HCT116 (cell line): Measurements from ENCODE around the gene ARRDC3. TPM values are rescaled to one million over a fixed set of nuclear protein-coding genes. Genes with fewer than 3 reads are reported as not detected.

ENCODE experiments used
- ATAC-seq: fragments of 200-7000 bp; cut with Tn5 transposase; 2 replicates; pipeline ENCODE4 v1.9.1; 2020; ENCODE audit warnings: mild to moderate bottlenecking, moderate library complexity
- BruUV-seq: library from RNA; stranded (reverse); fragments of 400-500 nt; replicated peaks from 2 replicates; lab custom pipeline; 2021; lab: Mats Ljungman, UMichigan
- CTCF ChIA-PET: fragments of 300-600 bp; sonication (Branson Sonifier 250); formaldehyde crosslinking; loops from one replicate; lab custom pipeline; 2021; ENCODE audit warnings: antibody characterized with exemption; lab: Charles Lee
- POLR2A ChIA-PET: fragments of 300-600, 350-600 bp; sonication (Branson Sonifier 250); formaldehyde crosslinking; loops from one replicate; lab custom pipeline; 2021; ENCODE audit warnings: antibody characterized with exemption; lab: Charles Lee
- RAD21 ChIA-PET, 2 experiments: fragments of 300-600 bp; sonication (Branson Sonifier 250); formaldehyde crosslinking; loops; one replicate each; lab custom pipeline; 2023; ENCODE audit warnings: low total read pairs in 2 of 2; ENCODE audit not compliant: uncharacterized antibody in 2 of 2, unreplicated experiment in 2 of 2, low non-redundant PET in 1 of 2; lab: Charles Lee
- DNase-seq: peaks from one replicate; pipeline ENCODE4 v3.0.0-alpha.2; 2010; ENCODE audit warnings: low read depth, low spot score
- H2AFZ ChIP-seq: fragments of 200-600 bp; shearing (Covaris generic), sonication (generic); 2 replicates; pipeline ENCODE4 v1.6.1; 2017; ENCODE audit warnings: low read depth, mixed run types, mixed read lengths, antibody characterized with exemption, low read length; ENCODE audit not compliant: poor library complexity, severe bottlenecking
- H3K27ac ChIP-seq: 2 replicates; pipeline ENCODE4 v1.5.1; 2012; ENCODE audit warnings: low read depth, low read length
- H3K27me3 ChIP-seq: fragments of 200-600 bp; sonication (generic); 2 replicates; pipeline ENCODE4 v1.6.1; 2016; ENCODE audit warnings: mixed run types, low read length, mixed read lengths; ENCODE audit not compliant: insufficient read depth
- H3K36me3 ChIP-seq, 2 experiments: fragments of 200-500 bp in 1 of 2; fragments of 200-600 bp in 1 of 2; sonication (Bioruptor generic) in 1 of 2; sonication (generic) in 1 of 2; 2 replicates each; pipeline versions ENCODE4 v1.5.1 to v1.6.1; 2014 to 2016; ENCODE audit warnings: low read length in 2 of 2, inconsistent platforms in 1 of 2, mixed read lengths in 1 of 2, mixed run types in 1 of 2; ENCODE audit not compliant: insufficient read depth in 2 of 2, control insufficient read depth in 1 of 2
- H3K4me1 ChIP-seq, 2 experiments: fragments of 200-600 bp in 1 of 2; sonication (generic) in 1 of 2; 2 replicates each; pipeline versions ENCODE4 v1.5.1 to v1.6.1; 2012 to 2017; ENCODE audit warnings: low read length in 2 of 2, inconsistent platforms in 1 of 2, mild to moderate bottlenecking in 1 of 2, mixed read lengths in 1 of 2, mixed run types in 1 of 2, moderate library complexity in 1 of 2; ENCODE audit not compliant: insufficient read depth in 2 of 2, control insufficient read depth in 1 of 2
- H3K4me2 ChIP-seq: fragments of 200-600 bp; sonication (generic); 2 replicates; pipeline ENCODE4 v1.6.1; 2017; ENCODE audit warnings: mixed run types, low read length, mixed read lengths
- H3K4me3 ChIP-seq, 2 experiments: fragments of 200-600 bp in 1 of 2; sonication (generic) in 1 of 2; replicated peaks in 1 of 2; 2 replicates each; pipeline ENCODE4 v1.5.1; 2011 to 2016; ENCODE audit warnings: low read length in 2 of 2, control low read depth in 1 of 2, low read depth in 1 of 2, mild to moderate bottlenecking in 1 of 2, mixed read lengths in 1 of 2, mixed run types in 1 of 2
- H3K79me2 ChIP-seq: fragments of 200-600 bp; sonication (generic); 2 replicates; pipeline ENCODE4 v1.6.1; 2017; ENCODE audit warnings: mild to moderate bottlenecking, mixed run types, low read length, moderate library complexity, mixed read lengths; ENCODE audit not compliant: insufficient read depth
- H3K9ac ChIP-seq: fragments of 200-600 bp; sonication (generic); 2 replicates; pipeline ENCODE4 v1.6.1; 2016; ENCODE audit warnings: low read length, mixed read lengths
- H3K9me2 ChIP-seq: fragments of 200-600 bp; sonication (generic), shearing (Covaris generic); 2 replicates; pipeline ENCODE4 v1.6.1; 2017; ENCODE audit warnings: mixed run types, mild to moderate bottlenecking, moderate library complexity; ENCODE audit not compliant: insufficient read depth
- H3K9me3 ChIP-seq, 2 experiments: fragments of 200-500 bp in 1 of 2; fragments of 200-600 bp in 1 of 2; sonication (Bioruptor generic) in 1 of 2; sonication (generic) in 1 of 2; 2 replicates each; pipeline ENCODE4 v1.6.1; 2014 to 2017; ENCODE audit warnings: low read length in 2 of 2, mixed read lengths in 2 of 2, inconsistent platforms in 1 of 2, low read depth in 1 of 2, mild to moderate bottlenecking in 1 of 2, mixed run types in 1 of 2, moderate library complexity in 1 of 2; ENCODE audit not compliant: control insufficient read depth in 1 of 2, insufficient read depth in 1 of 2
- H4K20me1 ChIP-seq: fragments of 200-600 bp; sonication (generic), shearing (Covaris generic); 2 replicates; pipeline ENCODE4 v1.6.1; 2017; ENCODE audit warnings: mixed run types, mild to moderate bottlenecking, moderate library complexity; ENCODE audit not compliant: insufficient read depth
- ATF3 ChIP-seq: IDR thresholded peaks from 2 replicates; pipeline ENCODE4 v1.6.1; 2012
- CTCF ChIP-seq, 3 experiments: fragments of 200-600 bp in 1 of 3; sonication (generic) in 1 of 3; IDR thresholded peaks in 2 of 3; conservative IDR thresholded peaks in 1 of 3; 2 replicates each; pipeline ENCODE4 v1.5.1; 2012 to 2017; ENCODE audit warnings: low read depth in 2 of 3, low read length in 2 of 3, antibody characterized with exemption in 1 of 3, borderline replicate concordance in 1 of 3, control low read depth in 1 of 3, mild to moderate bottlenecking in 1 of 3, mixed read lengths in 1 of 3, mixed run types in 1 of 3, moderate library complexity in 1 of 3; ENCODE audit not compliant: insufficient read depth in 1 of 3
- EGR1 ChIP-seq: IDR thresholded peaks from 2 replicates; pipeline ENCODE4 v1.6.1; 2012; ENCODE audit warnings: low read depth
- ELF1 ChIP-seq: IDR thresholded peaks from 2 replicates; pipeline ENCODE4 v1.6.1; 2012; ENCODE audit warnings: low read depth, borderline replicate concordance
- EZH2phosphoT487 ChIP-seq: fragments of 200-600 bp; IDR thresholded peaks from 2 replicates; pipeline ENCODE4 v1.6.1; 2018; ENCODE audit warnings: antibody characterized with exemption, borderline replicate concordance
- POLR2A ChIP-seq: IDR thresholded peaks from 2 replicates; pipeline ENCODE4 v1.7.0; 2011; ENCODE audit warnings: borderline replicate concordance; ENCODE audit not compliant: insufficient read depth, insufficient read length; ENCODE audit errors: extremely low read depth
- RAD21 ChIP-seq: IDR thresholded peaks from 2 replicates; pipeline ENCODE4 v1.6.1; 2012; ENCODE audit warnings: low read depth, mild to moderate bottlenecking
- SIN3A ChIP-seq: IDR thresholded peaks from 2 replicates; pipeline ENCODE4 v1.6.1; 2012; ENCODE audit warnings: low read depth
- TCF7L2 ChIP-seq: IDR thresholded peaks from 2 replicates; pipeline ENCODE4 v1.7.0; 2011; ENCODE audit warnings: borderline replicate concordance, inconsistent platforms; ENCODE audit not compliant: insufficient read depth, insufficient read length; ENCODE audit errors: extremely low read depth
- YY1 ChIP-seq: IDR thresholded peaks from 2 replicates; pipeline ENCODE4 v1.6.1; 2011; ENCODE audit warnings: low read length, low read depth, moderate library complexity, mild to moderate bottlenecking; ENCODE audit not compliant: insufficient replicate concordance; ENCODE audit errors: extremely low read depth
- ZFX ChIP-seq: fragments of 450-650 bp; IDR thresholded peaks from 2 replicates; pipeline ENCODE4 v1.6.1; 2017
- intact Hi-C: fragments of 100-400 bp; cut with micrococcal nuclease; formaldehyde crosslinking; loops from 2 replicates; pipeline ENCODE4 v1.10.0; 2022
- total RNA-seq: library from RNA; stranded (reverse); gene quantifications from one replicate; pipeline ENCODE4 v1.2.1, GENCODE V29; 2021; ENCODE audit not compliant: unreplicated experiment

The ARRDC3 gene
- total RNA-seq, 1 experiment from 2014 or later = 41.5 TPM

- ATAC-seq = no peak
- H2AFZ ChIP-seq = no peak overlapping the region
Measured at GRCh38 chr5:91339063-91339705, 43.9 kb downstream of the ARRDC3 start.

More at GRCh38 chr5:91339063-91339705, 43.9 kb downstream of the ARRDC3 start:
- no peaks in the 10 kb centered on the region for H3K27me3 ChIP-seq
- no peak overlapping the region for H3K4me3 ChIP-seq
- H3K27ac ChIP-seq = no peak overlapping the region
- ChIA-PET POLR2A (no interaction called here), RAD21 (no interaction called here), CTCF (no interaction called here)
- no peaks in the 10 kb centered on the region for H3K79me2 ChIP-seq
- intact Hi-C loops = no loop called here
- no peaks in the 10 kb centered on the region for H3K9me2 ChIP-seq
- BruUV-seq = no TSS peak
- H4K20me1 ChIP-seq = no peaks in the 10 kb centered on the region
- H3K9me3 ChIP-seq = no peaks in the 10 kb centered on the region
- DNase-seq = no peak
- no peak overlapping the region for H3K9ac ChIP-seq
- H3K4me2 ChIP-seq = no peak overlapping the region
- no peak for TF ChIP-seq POLR2A
- no peak for TF ChIP-seq RAD21
- TF ChIP-seq EZH2phosphoT487 = no peak
- no peak for TF ChIP-seq ZFX
- no peak for TF ChIP-seq ATF3
- TF ChIP-seq EGR1 = no peak
- TF ChIP-seq TCF7L2 = no peak
- TF ChIP-seq CTCF (IDR thresholded peaks at IDR 0.05 in 2 of 3, conservative IDR thresholded peaks at IDR 0.05 in 1 of 3; ENCODE audit: borderline replicate concordance in 1 of 3, insufficient read depth in 1 of 3, low read depth in 2 of 3, low read length in 2 of 3) = no peak
- TF ChIP-seq YY1 = no peak
- TF ChIP-seq ELF1 = no peak
- TF ChIP-seq SIN3A = no peak
- H3K4me1 ChIP-seq = no peaks in the 10 kb centered on the region
- H3K36me3 ChIP-seq = no peaks in the 10 kb centered on the region
